ENCODE data around the gene LRRC27.
A peak's percentile ranks its signal among the peaks of the same experiment; 100 is the strongest.

Gene LRRC27

DNA sequence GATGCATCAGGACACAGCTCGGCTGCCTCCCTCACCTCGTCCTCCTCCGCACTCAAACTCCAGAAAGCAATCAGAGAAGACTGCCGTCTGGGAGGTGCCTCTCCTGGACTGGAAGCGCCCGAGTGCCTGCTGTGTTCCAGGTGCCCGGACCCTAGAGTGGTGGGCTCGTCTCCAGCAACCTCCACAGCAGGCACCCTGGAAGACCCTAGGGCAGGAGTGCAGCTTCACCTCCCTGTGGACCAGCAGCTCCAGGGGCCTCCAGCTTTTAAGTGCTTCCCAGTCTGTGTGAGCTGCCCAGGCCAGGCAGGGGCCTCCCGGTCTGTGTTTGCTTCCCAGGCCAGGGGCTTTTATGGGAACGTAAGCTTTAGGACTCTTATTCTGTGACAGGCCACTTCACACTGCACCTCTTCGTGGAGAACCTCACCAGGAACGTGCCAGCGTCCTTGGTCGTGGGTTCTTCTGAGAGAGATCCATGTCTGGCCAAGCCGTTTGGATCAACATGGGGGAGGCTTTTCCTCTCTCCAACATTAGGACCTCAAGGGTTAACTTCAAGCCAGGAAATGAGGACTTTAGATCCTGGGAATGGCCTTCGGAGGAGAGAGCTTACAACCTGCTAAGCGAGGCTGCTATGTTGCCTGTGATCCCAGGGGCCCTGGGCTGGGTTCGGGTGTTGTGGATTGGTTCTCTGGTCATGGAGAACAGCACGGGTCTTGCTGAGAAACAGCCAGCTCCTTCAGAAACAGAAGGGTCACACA is 59.1 kb downstream of the LRRC27 start:
- Mint-ChIP-seq H3K4me3 (no peak overlapping the region), H3K9me3 (peaks cover 9% of the 10 kb centered on the region), H3K27me3 (ENCODE audit: low read depth) (peaks cover 10% of the 10 kb centered on the region), H3K36me3 (ENCODE audit: low read depth) (no peaks in the 10 kb centered on the region), H3K4me1 (ENCODE audit: low read depth) (peaks cover 3% of the 10 kb centered on the region), H3K27ac (no peak overlapping the region)
- DNase-seq (ENCODE audit: low spot score) = no peak

DNA sequence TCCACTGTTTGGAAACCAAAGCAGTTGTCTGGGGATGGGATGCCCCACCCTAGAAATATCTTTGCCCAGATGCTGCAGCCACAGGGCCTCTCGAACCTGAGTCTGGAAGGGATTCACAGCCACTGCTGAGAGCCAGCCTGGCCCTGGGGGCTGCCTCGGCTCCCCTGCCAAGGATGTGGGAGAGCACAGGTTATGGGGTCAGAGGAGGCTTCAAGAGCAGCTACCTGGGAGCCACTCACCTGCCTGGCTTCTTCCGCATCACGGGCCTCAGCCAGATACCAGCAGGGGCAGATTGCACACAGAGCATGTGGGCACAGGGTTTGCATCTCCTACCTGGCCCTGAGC is 59.7 kb downstream of the LRRC27 start:
- Mint-ChIP-seq H3K36me3 (ENCODE audit: low read depth) (no peaks in the 10 kb centered on the region), H3K9me3 (peaks cover 9% of the 10 kb centered on the region), H3K27me3 (ENCODE audit: low read depth) (peaks cover 10% of the 10 kb centered on the region), H3K4me1 (ENCODE audit: low read depth) (peaks cover 3% of the 10 kb centered on the region), H3K4me3 (no peak overlapping the region), H3K27ac (no peak overlapping the region)
- no peak for DNase-seq (ENCODE audit: low spot score)

DNA sequence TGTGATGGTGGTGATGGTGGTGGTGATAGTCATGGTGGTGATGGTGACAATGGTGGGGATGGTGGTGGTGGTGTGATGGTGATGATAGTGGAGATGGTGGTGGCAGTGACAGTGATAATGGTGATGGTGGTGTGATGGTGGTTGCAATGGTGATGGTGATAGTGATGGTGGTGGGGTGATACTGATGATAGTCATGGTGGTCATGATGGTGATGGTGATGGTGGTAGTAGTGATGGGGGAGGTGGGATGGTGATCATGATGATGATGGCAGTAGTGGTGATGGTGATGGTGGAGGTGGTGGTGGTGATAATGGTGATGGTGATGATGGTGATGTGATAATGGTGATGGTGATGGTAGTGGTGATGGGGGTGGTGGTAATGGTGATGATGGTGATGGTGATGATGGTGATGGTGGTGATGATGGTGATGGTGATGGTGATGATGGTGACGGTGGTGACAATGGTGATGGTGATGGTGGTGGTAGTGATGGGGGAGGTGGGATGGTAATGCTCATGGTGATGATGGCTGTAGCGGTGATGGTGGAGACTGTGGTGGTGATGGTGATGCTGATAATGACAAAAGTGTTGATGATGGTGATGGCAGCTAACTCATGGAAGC is 60.3 kb downstream of the LRRC27 start:
- H3K36me3 Mint-ChIP-seq (ENCODE audit: low read depth) = no peaks in the 10 kb centered on the region
- H3K27ac Mint-ChIP-seq = peak overlapping the region; percentile 58
- H3K4me1 Mint-ChIP-seq (ENCODE audit: low read depth) = peaks cover 3% of the 10 kb centered on the region
- no peak for DNase-seq (ENCODE audit: low spot score)
- peaks cover 10% of the 10 kb centered on the region for H3K27me3 Mint-ChIP-seq (ENCODE audit: low read depth)
- peaks cover 9% of the 10 kb centered on the region for H3K9me3 Mint-ChIP-seq
- H3K4me3 Mint-ChIP-seq = no peak overlapping the region

DNA sequence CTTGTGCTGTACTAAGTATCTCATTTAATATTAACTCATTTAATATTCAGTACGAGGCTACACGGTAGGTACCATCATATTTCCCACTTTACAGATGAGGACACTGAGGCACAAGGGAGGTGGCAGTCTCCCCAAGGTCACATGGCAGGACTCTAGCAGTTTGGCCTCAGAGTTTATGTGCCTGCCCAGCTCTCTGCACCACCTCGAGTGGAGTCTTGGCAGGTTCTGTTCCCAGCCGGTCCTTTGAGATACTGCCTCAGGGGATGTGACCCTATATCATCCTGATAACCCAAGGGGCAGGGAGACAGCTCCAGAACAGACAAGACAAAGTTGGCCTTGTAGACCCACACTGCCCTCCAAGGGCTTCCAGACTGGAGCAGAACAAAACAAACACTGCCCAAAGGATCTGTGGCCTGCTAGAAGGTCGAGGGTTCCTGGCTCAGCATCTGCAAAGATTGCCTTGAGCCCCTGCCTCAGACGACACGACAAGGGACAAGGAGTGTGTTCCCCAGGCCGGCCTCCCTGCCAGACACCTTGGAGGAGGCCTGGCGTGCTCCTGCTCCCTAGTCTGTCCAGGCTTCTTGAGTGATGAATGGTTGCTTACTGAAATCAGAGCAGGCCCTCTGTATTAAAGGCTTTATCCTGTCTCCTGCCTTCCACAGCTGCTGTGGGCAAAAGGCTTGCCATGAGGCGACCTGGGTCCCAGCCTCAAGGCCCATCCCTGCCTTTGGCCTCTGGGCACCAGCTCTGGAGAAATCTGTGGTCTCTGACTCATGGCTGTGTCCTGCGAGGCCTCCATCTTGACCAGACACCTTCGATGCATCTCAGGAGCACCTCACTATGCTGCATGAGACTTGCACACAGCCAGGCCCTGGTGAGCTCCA is 61.1 kb downstream of the LRRC27 start:
- Mint-ChIP-seq H3K27me3 (ENCODE audit: low read depth) (peaks cover 14% of the 10 kb centered on the region), H3K4me3 (no peak overlapping the region), H3K9me3 (peaks cover 9% of the 10 kb centered on the region), H3K27ac (no peak overlapping the region), H3K36me3 (ENCODE audit: low read depth) (no peaks in the 10 kb centered on the region), H3K4me1 (ENCODE audit: low read depth) (peaks cover 4% of the 10 kb centered on the region)
- DNase-seq (ENCODE audit: low spot score) = no peak

DNA sequence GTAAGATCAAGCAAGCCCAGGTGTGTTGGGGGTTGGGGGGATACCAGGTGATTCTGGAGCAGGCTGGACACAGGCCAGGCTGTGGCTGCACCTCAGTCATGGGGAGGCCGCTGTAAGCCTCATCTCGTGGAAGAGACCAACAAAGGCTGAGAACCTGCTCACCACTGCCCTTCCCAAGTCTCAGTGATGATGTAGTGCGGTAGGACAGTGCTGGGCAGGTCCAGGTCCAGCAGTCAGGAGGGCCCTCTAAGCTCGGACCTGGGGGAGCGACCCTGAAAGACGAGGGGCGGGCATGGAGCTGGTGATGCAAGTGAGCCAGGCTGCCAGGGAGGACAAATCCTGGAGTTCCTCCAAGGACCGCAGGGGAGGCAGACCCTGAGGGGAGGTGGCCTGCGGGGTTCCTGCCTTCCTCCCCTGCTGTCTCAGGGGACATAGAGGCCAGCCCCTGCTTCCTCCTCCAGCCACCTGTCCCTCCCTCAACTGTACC is 61.7 kb downstream of the LRRC27 start:
- H3K4me1 Mint-ChIP-seq (ENCODE audit: low read depth) = peaks cover 5% of the 10 kb centered on the region
- no peaks in the 10 kb centered on the region for H3K36me3 Mint-ChIP-seq (ENCODE audit: low read depth)
- peaks cover 15% of the 10 kb centered on the region for H3K27me3 Mint-ChIP-seq (ENCODE audit: low read depth)
- peaks cover 9% of the 10 kb centered on the region for H3K9me3 Mint-ChIP-seq
- no peak for DNase-seq (ENCODE audit: low spot score)
- H3K4me3 Mint-ChIP-seq = no peak overlapping the region
- H3K27ac Mint-ChIP-seq = no peak overlapping the region

DNA sequence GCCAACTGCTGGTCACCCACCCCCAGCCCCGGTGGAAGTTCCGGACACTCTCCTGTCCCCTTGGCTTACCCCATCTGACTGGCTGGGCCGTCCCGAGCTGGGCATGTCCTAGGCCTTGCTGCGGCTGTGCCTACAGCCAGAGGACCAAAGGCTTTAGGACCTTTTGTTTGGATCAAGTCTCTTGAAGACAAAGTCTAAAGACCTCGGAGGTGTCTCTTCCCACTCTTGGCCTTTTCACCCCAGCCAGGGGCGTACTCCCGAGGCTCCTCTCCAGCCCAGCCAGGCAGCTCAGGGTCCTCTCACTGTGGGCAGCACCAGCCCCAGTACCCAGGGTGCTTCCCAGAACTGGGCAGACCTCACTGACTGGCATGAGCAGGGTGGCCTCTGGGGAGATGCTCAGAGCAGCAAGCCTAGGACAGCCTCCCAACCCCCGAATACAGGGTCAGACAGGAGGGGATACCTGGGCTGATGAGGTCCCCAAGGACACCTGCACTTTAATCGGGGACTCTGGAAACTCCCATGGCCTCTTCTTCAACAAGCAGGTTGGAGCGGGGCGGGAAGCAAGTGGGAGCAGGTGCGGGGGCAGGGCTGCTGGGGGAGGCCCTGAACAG is 62.3 kb downstream of the LRRC27 start:
- Mint-ChIP-seq H3K4me1 (ENCODE audit: low read depth) (peaks cover 5% of the 10 kb centered on the region), H3K27me3 (ENCODE audit: low read depth) (peaks cover 15% of the 10 kb centered on the region), H3K27ac (no peak overlapping the region), H3K36me3 (ENCODE audit: low read depth) (no peaks in the 10 kb centered on the region), H3K9me3 (peaks cover 9% of the 10 kb centered on the region), H3K4me3 (peak overlapping the region; percentile 52)
- DNase-seq (ENCODE audit: low spot score) = no peak

DNA sequence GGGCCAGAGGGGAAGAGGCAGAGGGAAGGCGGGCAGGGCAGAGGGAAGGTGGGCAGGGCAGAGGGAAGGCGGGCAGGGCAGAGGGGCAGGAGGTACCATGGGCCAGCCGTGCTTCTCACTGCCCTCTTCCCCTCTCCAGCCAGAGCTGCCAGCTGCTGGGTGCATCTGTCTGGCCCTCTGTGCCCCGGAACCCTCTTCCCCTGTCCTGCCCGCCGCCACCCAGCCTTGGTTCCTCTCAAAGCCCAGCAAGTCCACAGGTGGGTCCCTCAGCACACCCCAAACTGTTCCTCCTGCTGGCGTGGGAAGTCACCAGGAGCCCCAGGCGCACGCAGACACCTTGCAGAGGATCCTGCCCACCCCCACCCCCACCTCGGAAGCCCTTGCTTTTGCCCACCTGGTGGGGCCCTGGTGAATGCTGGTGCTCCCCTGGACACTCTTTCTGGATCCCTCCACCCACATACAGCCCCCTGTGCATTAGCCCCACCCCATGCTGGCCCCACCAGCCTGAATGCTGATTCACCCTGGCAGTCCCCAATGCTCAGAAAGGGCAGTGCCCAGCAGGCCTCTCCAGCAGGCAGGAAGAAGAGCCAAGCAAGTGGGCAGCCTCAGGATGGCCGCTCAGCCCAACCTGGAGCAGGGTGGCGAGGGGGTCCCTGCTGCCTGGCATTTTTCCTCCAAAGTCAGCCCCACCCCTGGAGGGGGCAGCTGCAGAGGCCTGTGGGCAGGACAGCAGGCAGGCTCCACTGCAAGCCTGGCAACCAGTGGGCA is 63.1 kb downstream of the LRRC27 start:
- H3K9me3 Mint-ChIP-seq = peaks cover 9% of the 10 kb centered on the region
- H3K4me3 Mint-ChIP-seq = peak overlapping the region; percentile 52
- no peak for DNase-seq (ENCODE audit: low spot score)
- H3K27me3 Mint-ChIP-seq (ENCODE audit: low read depth) = peaks cover 15% of the 10 kb centered on the region
- H3K36me3 Mint-ChIP-seq (ENCODE audit: low read depth) = no peaks in the 10 kb centered on the region
- peaks cover 6% of the 10 kb centered on the region for H3K4me1 Mint-ChIP-seq (ENCODE audit: low read depth)
- peak overlapping the region; percentile 31 for H3K27ac Mint-ChIP-seq

DNA sequence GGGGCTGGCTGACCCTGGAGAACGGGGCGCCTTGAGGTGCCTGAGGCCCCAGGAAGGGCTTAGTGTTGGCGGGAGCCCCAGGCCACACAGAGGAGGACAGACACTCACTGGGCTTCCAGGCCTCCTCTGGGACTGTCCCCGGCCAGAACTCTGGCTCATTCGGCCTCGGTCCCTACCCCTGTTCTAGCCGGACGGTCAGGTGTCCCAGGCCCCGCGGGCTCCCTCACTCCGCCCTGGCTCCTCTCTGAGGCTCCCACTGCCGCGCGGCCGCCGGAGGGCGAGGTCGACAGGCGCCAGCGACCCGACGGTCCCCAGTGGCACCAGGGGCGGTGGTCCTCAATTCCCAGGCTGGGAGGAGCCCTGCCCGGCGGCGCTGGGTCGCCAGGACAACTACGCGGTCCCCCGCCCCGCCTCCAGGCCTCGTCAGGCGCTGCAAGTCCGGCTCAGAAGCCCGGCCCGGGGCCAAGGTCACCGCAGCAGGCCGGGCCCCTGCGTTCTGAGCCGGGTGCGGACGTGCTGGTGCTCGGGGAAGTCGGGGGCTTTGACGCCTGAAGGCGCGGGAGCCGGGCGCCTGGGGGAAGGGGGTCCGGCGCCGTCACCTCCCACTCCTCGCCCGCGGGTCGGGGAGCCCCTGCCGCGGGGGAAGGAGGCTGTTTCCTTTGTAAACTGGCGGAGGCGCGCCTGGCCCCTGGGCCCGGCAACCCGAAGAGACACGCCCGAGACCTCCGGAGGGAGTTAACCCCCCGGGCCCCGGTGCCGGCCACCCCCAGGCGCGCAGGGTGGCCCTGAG is 63.9 kb downstream of the LRRC27 start:
- Mint-ChIP-seq H3K27me3 (ENCODE audit: low read depth) (peaks cover 15% of the 10 kb centered on the region), H3K4me3 (no peak overlapping the region), H3K4me1 (ENCODE audit: low read depth) (peaks cover 6% of the 10 kb centered on the region), H3K36me3 (ENCODE audit: low read depth) (no peaks in the 10 kb centered on the region), H3K27ac (no peak overlapping the region), H3K9me3 (peaks cover 9% of the 10 kb centered on the region)
- no peak for DNase-seq (ENCODE audit: low spot score)

DNA sequence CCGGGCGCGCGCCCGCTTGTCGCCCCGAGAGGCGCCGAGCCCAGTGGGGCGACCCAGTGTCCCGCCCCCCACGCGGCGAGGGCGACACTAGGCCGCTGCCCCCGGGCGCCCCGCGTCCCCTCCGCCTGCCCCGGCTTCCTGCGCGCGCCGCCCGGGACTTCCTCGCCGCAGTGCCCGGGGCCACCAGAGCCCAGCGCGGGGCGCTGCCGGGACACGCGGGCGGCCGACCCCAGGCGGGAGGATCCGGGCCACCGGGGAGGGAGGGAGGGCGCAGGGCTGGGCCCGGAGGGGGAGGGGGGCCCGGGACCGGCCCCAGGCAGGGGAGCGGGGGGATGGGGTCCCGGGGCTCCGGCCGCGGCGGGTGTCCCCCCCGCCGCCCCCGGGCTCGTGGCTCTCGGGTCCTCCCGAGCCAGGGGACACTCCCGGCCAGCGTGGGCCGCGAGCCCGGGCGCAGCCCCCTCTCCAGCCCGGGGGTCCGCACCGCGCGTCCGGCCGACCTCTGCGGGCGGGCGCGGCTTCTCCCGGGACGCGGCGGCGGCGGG is 64.6 kb downstream of the LRRC27 start:
- Mint-ChIP-seq H3K9me3 (peaks cover 9% of the 10 kb centered on the region), H3K36me3 (ENCODE audit: low read depth) (no peaks in the 10 kb centered on the region), H3K4me1 (ENCODE audit: low read depth) (peaks cover 6% of the 10 kb centered on the region), H3K27ac (no peak overlapping the region), H3K4me3 (no peak overlapping the region), H3K27me3 (ENCODE audit: low read depth) (peaks cover 15% of the 10 kb centered on the region)
- peak; percentile 40 for DNase-seq (ENCODE audit: low spot score)

DNA sequence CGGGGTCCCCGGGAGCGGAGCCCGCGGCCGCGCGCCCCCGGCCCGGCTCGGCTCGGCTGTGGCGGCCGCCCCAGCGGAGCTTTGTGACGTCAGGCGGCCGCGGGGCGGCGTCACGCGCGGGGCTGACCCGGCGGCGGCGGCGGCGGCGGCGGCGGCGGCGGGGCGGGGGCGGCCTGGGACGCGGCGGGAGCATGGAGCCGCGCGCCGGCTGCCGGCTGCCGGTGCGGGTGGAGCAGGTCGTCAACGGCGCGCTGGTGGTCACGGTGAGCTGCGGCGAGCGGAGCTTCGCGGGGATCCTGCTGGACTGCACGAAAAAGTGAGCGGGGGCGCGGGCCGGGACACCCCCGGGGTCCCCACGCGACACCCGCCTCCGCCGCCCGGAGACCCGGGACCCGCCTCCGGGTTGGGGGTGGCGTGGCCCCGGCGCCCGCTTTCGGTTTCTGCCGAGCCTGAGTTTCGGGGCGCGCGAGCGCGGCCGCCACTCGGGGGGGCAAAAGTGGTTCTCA is 65.1 kb downstream of the LRRC27 start, which contains the start of gene PWWP2B:
Gene PWWP2B (plus strand): TSS at position 165 of the 506 bp plus-strand sequence. CDS start 27 bp downstream, at position 192.
- Mint-ChIP-seq H3K4me3 (peak within 1 kb of the TSS; percentile 84), H3K27ac (peak within 1 kb of the TSS; percentile 82), H3K9me3 (peaks cover 5% of the 10 kb centered on the region), H3K4me1 (ENCODE audit: low read depth) (peaks cover 6% of the 10 kb centered on the region), H3K36me3 (ENCODE audit: low read depth) (no peaks in the 10 kb centered on the region), H3K27me3 (ENCODE audit: low read depth) (peaks cover 15% of the 10 kb centered on the region)
- peak; percentile 44 for DNase-seq (ENCODE audit: low spot score)

DNA sequence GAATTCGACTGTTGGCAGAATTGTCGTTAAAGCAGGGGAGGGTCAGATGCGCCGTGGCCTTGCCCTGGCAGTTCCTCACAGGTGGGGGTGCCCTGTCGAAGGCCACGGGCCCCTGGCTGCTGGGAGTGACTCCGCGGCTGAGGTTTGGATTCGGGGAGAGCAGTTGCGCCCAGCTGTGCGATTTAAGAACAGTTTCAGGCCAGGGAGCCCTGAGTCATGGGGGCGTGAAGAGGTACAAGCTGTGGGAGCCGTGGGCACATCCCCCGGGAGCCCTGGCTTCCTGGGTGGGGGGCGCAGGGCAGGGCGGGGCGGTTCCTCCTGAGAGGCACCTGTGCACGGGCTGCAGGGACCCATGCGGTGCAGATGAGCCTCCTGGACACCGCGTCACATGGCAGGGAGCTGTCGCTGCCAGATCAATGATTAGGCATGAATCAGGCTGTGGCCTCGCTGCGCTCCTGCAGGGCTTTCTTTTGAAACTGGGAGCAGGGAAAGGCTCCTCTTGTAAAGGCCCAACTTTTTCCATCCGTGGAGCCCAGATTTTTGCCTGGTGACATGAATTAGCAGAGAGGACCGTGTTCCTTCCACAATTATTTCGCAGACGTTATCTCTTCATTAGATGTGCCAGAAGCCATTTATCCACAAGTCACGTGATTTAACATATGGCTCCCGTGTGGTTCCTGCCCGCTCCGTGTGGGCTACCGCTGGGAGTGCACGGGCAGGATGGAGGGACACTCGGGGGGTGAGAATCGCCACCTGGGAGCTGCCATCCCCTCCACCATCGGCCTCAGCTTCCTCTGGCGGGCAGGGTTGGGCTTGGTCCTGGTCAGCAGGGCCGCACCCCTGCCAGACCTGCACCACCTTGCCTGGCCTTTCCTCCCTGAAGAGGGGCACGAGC is 65.9 kb downstream of the LRRC27 start:
- H3K27me3 Mint-ChIP-seq (ENCODE audit: low read depth) = peaks cover 15% of the 10 kb centered on the region
- peak overlapping the region; percentile 84 for H3K4me3 Mint-ChIP-seq
- peak overlapping the region; percentile 82 for H3K27ac Mint-ChIP-seq
- DNase-seq (ENCODE audit: low spot score) = peak; percentile 27
- no peaks in the 10 kb centered on the region for H3K36me3 Mint-ChIP-seq (ENCODE audit: low read depth)
- peaks cover 6% of the 10 kb centered on the region for H3K4me1 Mint-ChIP-seq (ENCODE audit: low read depth)
- no peaks in the 10 kb centered on the region for H3K9me3 Mint-ChIP-seq
